Left ventricle myocardium inferior (tissue), 1 donor: ENCODE results near the gene RINL. TPM values are rescaled to one million over a fixed set of nuclear protein-coding genes. Genes with fewer than 3 reads are reported as not detected.

Experiments
- DNase-seq: peaks from one replicate; pipeline ENCODE4 v3.0.0-alpha.2; 2020
- H3K27ac ChIP-seq: fragments of 200-600 bp; replicated peaks from 2 replicates; pipeline ENCODE4 v1.8.0; 2021
- H3K27me3 ChIP-seq: fragments of 200-600 bp; 2 replicates; pipeline ENCODE4 v1.8.0; 2021; ENCODE audit warnings: low read depth
- H3K36me3 ChIP-seq: fragments of 200-600 bp; 2 replicates; pipeline ENCODE4 v1.8.0; 2021
- H3K4me1 ChIP-seq: fragments of 200-600 bp; 2 replicates; pipeline ENCODE4 v1.8.0; 2021
- H3K4me3 ChIP-seq: fragments of 200-600 bp; 2 replicates; pipeline ENCODE4 v1.8.0; 2021; ENCODE audit warnings: mild to moderate bottlenecking, moderate library complexity
- H3K9me3 ChIP-seq: fragments of 200-600 bp; replicated peaks from 2 replicates; pipeline ENCODE4 v1.8.0; 2021
- CTCF ChIP-seq: fragments of 200-600 bp; IDR thresholded peaks from 2 replicates; pipeline ENCODE4 v1.8.0; 2021; ENCODE audit warnings: antibody characterized with exemption, mild to moderate bottlenecking, borderline replicate concordance
- intact Hi-C: fragments of 100-400 bp; cut with micrococcal nuclease; formaldehyde crosslinking; loops from one replicate; pipeline ENCODE4 v1.11.0; 2022
- total RNA-seq: library from RNA; stranded (reverse); fragmentation: NEBNext Ultra II Directional; extraction: Animal tissue kit (Norgen Biotek cat#: 25700); gene quantifications from one replicate; pipeline ENCODE4 v1.2.1, GENCODE V29; 2021
- donor health status: DM: no; HTN: yes; CAD: no; lungs with severe emphysema.

RINL gene
- total RNA-seq, 1 donor from 2014 or later: 3.7 TPM

DNA sequence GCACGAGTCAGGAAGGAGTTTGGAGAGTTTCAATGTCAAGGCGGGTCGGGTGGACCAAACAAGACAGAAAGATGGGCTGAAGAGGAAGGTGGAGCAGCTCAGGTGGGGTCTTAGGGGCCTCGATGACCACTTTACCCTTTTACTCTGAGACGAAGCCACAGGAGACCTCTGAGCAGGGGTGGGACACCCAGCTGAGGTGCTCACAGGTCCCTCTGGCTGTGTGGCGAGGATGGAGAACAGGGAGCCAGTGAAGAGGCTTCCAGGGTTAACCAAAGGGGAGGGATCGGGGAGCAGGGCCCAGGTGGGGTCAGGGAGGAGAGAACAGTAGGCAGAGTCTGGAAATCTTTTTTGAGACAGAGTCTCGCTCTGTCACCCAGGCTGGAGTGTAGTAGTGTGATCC, 35.9 kb upstream of the RINL start:
- H3K27ac ChIP-seq: no peak overlapping the region
- peaks cover 19% of the 10 kb centered on the region for H3K27me3 ChIP-seq
- no peaks in the 10 kb centered on the region for H3K4me1 ChIP-seq
- H3K36me3 ChIP-seq: peaks cover 7% of the 10 kb centered on the region
- no peak overlapping the region for H3K4me3 ChIP-seq
- intact Hi-C loops: no loop called here
- DNase-seq: no peak
- TF ChIP-seq CTCF: no peak
- no peaks in the 10 kb centered on the region for H3K9me3 ChIP-seq

DNA sequence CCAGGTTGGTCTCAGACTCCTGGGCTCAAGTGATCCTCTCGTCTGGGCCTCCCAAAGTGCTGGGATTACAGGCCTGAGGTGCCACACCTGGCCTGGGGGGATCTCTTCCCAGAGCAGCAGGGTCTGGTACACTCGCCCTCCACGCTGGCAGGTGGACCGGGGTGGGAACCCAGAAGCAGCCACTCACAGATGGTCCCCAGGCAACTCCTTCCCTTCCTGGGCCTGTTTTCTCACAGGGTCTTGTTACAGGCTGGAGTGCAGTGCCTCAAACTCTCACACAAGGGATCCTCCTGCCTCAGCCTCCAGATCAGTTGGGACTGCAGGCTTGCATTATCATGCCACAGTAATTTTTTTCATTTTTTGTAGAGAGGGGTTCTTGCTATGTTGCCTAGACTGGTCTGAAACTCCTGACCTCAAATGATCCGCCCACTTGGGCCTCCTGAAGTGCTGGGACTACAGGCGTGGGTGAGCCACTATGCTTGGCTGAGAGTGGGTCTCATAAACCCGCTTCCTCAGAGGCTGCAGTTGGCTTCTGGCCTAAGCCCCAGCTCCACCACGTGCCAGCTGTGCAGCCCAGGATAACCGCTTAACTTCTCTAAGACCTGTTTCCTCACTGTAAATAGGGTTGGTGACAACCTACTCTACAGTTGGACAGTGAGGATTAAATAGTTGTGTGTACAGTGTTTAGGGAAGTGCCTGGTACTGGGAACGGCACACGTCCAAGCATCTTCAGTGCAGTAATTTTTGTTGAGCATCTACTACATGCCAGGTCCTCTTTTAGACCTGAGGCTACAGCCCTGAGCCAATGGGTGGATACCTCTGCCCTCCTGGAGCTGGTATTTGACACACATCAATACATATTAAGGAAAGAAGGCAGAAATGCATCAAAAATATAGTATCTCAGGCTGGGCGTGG, 34.8 kb upstream of the RINL start:
- H3K4me3 ChIP-seq: no peak overlapping the region

DNA sequence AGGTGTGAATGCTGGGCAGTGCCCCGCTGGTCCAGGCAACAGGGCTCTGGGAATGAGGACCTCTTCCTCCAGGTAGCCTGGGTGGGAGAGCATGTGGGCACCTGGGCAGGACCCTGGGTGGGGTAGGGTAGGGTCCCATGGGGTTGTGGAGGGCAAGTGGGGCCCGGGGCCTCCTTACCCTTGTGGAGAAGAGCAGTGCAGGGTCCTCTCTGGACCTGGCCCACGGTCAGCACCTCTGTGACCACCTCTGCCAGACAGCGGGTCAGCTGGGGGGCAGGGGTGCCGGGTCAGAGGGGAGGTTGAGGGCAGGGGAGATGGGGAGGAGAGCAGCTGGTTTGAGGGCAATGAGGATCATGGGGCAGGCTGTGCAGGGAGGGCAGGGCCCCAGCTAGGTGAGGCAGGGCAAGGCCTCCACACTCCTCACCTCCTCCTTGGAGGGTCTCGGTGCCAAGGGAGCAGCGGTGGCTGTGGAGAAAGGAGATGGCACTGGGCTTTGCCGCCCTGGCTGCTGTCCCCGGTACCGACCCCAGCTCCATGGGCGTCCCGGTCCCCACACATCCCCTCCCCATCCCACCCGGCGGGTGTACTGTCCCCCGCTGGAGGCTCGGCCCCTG, 33.4 kb upstream of the RINL start:
- intact Hi-C loops: no loop called here
- TF ChIP-seq CTCF: no peak
- Histone ChIP-seq H3K27me3 (peaks cover 19% of the 10 kb centered on the region), H3K36me3 (peaks cover 28% of the 10 kb centered on the region), H3K4me1 (no peaks in the 10 kb centered on the region), H3K9me3 (no peaks in the 10 kb centered on the region), H3K27ac (no peak overlapping the region), H3K4me3 (no peak overlapping the region)
- no peak for DNase-seq

More for the DNA sequence above, 34.8 kb upstream of the RINL start:
- peaks cover 19% of the 10 kb centered on the region for H3K27me3 ChIP-seq
- no peaks in the 10 kb centered on the region for H3K4me1 ChIP-seq
- intact Hi-C loops: no loop called here
- no peak for DNase-seq
- TF ChIP-seq CTCF: no peak
- H3K27ac ChIP-seq: no peak overlapping the region
- H3K9me3 ChIP-seq: no peaks in the 10 kb centered on the region
- H3K36me3 ChIP-seq: peaks cover 15% of the 10 kb centered on the region

DNA sequence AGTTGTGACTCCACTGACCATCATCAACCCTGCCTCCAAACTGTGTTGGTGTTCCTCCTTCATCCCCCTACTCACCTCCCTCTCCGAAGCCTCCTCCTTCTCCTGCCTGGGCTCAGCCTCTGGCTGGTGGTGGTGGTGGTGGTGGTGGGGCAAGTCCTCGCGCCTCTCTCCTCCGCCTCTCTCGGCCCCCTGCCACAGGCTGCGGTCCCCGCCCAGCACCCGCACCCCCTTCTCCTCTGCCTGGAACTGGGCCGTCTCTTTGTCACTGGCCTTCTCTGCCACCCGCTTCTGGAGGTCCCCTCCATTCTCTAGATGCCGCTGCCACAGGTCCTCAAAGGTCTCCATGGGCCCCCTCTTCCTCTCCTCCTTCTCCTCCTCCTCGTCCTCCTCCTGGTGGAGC, 32.4 kb upstream of the RINL start:
- H3K27ac ChIP-seq: no peak overlapping the region
- H3K4me3 ChIP-seq: no peak overlapping the region
- TF ChIP-seq CTCF: no peak
- no peak for DNase-seq
- no peaks in the 10 kb centered on the region for H3K9me3 ChIP-seq
- H3K36me3 ChIP-seq: peaks cover 33% of the 10 kb centered on the region
- H3K27me3 ChIP-seq: peaks cover 19% of the 10 kb centered on the region
- intact Hi-C loops: no loop called here
- no peaks in the 10 kb centered on the region for H3K4me1 ChIP-seq

- Histone ChIP-seq H3K36me3 (peaks cover 42% of the 10 kb centered on the region), H3K27ac (no peak overlapping the region), H3K4me3 (no peak overlapping the region), H3K4me1 (no peaks in the 10 kb centered on the region), H3K9me3 (no peaks in the 10 kb centered on the region), H3K27me3 (peaks cover 19% of the 10 kb centered on the region)
- no peak for DNase-seq
- intact Hi-C loops: no loop called here
- TF ChIP-seq CTCF: no peak
Measured at GRCh38 chr19:38908911-38909310, 30.8 kb upstream of the RINL start.
